HG03103 (cell line): ENCODE data around the gene MTREX.

Experiments used
- ATAC-seq: cut with Tn5 transposase; IDR thresholded peaks from one replicate; pipeline ENCODE4 v1.9.1; 2021; ENCODE audit warnings: low read depth; ENCODE audit not compliant: unreplicated experiment

MTREX gene

GRCh38 chr5:55324006-55324405 is 16.2 kb downstream of the MTREX start:
- ATAC-seq: no peak

DNA sequence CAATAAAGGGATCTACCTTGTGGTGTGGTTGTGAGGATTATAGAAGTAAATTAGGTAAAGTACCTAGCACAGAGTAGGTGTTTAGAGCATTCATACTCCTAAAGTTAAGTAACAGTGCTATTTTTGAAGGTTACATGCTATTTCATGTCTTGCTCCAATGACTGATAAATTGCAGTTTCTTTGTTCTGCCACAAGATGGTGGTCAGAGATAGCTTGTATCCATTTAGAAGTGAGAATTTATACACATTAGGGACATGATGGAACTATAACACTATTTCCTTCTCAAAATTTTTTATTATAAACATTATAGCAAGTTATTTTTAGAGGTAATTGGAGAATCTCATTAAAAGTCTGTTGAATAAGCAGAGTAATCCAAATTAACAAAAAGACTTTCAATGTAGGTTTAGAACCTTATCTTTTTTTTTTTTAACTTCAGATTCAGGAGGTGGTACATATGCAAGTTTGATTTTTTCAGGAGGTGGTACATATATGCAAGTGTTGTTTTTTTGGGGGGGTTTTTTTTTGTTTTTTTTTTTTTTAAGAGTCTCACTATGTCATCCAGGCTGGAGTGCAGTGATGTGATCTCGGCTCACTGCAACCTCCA is 17.1 kb downstream of the MTREX start:
- no peak for ATAC-seq

- ATAC-seq: no peak
Measured at GRCh38 chr5:55325621-55326020, 17.8 kb downstream of the MTREX start.

DNA sequence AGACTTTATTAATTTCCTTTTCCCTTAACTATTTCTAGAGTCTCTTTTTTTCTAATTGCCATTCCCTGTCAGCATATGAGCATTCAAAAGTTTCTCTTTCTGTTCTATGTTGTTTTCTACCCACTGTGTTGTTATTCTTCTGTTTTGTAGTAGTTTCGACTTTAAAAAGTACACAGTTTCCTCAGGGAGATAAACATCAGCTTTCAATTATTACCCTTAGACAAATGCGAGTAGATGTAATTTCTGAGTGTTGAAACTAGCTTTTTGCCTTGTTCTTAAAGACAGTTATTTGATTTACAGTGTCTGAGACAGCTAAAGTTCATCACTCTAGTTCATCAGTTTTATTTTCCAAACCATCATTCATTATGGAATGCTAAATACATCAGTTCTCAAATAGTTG is 19.5 kb downstream of the MTREX start:
- no peak for ATAC-seq

DNA sequence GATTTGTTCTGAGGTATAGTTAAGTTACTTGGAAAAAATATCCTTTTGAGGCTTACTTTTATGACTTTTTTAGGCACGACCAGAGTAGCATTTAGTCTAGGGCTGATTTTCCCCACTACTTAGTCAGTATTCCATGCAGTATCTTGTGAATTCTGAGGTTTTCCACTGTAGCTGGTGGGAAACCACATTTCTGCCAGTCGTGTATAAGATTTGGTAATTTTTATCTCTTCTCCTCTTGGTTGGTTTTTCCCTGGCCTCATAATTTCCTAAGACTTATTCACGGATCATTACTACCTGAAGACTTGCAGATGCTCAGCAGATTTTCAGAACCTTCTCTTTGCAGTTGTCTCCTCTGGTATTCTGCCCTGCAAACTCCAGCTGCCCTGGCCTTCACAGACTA is 23.5 kb downstream of the MTREX start:
- ATAC-seq: no peak

DNA sequence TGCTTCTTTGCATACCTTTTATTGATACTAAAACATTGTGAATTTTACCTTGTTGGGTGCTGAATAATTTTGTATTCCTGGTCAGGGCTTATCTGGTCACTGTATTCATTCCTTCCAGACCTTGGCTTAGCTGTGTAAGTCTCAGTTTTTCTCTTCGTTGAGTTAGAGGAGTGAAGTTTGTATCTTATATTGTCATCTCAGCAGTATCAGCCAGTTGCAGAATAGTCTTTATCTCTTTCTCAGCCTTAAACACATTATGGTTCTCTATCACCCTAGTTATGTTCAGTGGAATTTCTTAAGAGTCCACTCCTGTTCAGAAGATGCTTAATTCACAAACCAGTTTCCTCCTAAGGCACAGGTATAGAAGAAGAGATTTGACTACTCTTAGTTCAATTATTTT is 25.2 kb downstream of the MTREX start:
- ATAC-seq: no peak

- no peak for ATAC-seq
Measured at GRCh38 chr5:55333811-55334210, 26.0 kb downstream of the MTREX start.

DNA sequence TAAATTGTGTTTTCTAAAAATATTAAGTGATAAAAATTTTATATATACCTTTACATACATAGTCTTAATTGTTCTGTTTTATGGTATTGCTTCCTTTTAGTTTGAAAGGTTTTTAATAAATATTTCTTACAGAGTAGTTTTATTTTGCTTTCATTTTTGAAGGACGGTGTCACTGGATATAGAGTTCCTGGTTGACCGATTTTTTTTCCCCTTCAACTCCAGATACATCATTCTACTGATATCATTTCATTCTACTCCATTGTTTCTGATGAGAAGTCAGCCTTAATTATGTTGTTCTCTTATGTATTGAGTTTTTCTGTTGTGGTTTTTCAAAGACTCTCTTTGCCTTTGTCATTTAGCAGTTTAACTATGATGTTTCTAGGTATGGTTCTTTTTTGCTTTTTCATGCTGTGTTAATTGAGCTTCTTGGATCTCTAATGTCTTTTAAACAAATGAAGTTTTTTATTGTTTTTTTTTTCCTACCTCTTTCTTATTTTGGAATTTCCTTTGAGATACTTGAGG is 30.4 kb downstream of the MTREX start:
- no peak for ATAC-seq

DNA sequence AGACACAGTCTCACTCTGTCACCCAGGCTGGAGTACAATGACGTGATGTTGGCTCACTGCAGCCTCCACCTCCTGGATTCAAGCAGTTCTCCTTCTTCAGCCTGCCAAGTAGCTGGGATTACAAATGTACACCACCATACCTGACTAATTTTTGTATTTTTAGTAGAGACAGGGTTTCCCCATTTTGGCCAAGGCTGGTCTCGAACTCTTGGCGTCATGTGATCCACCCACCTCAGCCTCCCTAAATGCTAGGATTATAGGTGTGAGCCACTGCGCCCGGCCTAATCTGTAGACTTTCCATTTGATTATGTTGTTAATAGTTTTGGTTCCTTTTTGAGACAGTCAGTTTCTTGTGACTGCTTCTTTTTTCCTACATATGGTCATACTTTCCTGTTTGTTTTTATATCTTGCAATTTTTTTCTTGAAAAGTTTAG is 31.0 kb downstream of the MTREX start:
- peak; percentile 68 for ATAC-seq

DNA sequence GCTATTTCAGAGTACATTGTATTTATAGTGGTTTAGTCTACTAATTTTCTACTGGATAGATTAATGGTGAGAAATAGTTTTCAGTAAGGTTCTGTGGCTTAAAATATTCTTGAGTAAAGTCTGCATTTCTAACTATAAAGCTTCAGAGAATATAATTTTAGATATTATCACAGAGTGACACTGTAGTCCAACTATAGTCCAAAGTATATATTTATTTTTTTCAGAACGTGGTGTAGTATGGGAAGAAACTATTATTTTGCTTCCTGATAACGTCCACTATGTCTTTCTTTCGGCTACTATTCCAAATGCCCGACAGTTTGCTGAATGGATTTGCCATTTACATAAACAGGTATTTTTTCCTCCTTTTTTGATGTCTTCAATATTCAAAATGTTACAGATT is 35.3 kb downstream of the MTREX start:
- no peak for ATAC-seq

DNA sequence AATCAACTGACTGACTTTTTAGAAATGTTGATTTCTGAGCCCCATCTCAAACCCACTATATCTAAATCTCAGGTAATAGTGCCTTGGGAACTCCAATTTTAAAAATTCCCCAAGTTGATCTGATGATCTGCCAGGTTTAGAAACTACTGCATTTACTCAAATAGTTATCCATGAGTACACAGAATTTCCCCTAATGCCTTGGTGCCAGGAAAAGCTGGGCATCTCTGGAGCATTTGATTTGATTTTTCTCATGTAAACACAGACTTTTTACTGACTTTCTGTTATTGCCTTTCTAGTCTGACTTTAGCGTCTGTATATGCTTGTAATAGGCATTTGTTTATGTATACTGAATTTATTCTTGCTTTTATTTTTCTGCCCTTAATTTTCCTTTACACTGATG is 35.8 kb downstream of the MTREX start:
- no peak for ATAC-seq

GRCh38 chr5:55344392-55344992 is 36.7 kb downstream of the MTREX start:
- no peak for ATAC-seq

DNA sequence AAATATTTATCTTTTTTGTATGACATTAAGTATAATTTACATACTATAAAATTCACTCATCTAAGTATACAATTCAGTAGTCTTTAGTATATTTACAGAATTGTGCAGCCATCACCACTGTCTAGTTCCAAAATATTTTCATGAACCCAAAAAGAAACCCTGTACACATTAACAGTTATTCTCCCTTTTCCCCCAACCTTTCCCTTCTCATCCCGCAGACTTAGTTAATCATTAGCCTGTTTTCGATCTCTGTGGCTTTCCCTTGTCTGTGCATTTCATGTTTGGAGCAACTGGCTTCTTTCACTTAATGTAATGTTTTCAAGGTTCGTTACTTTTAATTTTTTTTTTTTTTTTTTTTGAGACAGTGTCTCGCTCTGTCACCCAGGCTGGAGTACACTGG is 37.5 kb downstream of the MTREX start:
- ATAC-seq: no peak

DNA sequence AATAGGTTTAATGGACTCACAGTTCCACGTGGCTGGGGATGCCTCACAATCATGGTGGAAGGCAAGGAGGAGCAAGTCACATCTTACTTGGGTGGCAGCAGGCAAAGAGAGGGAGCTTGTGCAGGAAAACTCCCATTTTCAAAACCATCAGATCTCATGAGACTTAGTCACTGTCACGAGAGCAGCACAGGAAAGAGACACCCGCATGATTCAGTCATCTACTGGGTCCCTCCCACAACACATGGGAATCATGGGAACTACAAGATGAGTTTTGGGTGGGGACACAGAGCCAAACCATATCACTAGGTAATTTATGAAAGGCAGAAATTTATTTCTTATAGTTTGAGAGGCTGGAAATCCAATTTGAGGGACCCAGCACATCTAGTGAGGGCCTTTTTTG is 40.0 kb downstream of the MTREX start:
- ATAC-seq: no peak

- ATAC-seq: no peak
Measured at GRCh38 chr5:55350754-55351153, 43.0 kb downstream of the MTREX start.

- no peak for ATAC-seq
Measured at GRCh38 chr5:55356896-55357295, 49.1 kb downstream of the MTREX start.

DNA sequence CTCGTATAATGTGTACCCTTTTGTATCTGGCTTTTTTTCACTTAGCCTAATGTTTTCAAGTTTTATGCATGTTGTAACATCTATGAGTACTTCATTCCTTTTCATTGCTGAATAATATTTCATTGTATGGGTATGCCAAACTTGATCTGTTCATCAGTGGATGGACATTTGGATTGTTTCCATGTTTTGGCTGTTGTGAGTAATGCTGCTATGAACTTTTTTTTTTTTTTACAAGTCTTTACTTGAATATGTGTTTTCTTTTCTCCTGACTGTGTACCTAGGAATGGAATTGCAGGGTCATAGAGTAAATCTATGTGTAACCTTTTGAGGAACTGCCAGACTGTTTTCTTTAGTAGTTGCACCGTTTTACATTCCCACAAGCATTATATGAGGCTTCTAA is 52.4 kb downstream of the MTREX start:
- ATAC-seq: no peak

GRCh38 chr5:55363856-55364255 is 56.1 kb downstream of the MTREX start:
- no peak for ATAC-seq

DNA sequence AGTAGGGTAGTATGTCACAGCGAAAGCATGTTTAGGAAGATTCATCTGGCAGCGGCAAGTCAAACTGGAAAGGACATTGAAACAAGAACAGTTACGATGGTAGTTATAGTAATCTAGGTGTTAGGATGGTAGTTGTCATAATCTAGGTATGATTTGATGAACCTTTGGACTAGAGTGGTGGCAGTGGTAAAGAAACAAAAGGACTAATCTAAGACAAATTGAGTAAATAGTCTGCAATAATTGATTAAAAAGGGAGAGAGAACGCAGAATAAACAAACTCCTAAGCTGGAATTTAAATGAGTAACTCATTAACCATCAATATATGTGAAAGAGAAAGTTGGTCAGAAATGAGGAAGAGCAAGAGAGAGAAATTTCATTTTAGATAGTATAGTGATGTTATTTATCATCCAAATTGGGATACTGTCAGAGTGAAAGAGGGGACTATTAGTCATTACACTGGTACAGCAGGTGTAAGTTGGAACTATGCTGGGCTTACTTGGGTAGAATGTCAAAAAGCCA is 56.8 kb downstream of the MTREX start:
- ATAC-seq: peak; percentile 95

DNA sequence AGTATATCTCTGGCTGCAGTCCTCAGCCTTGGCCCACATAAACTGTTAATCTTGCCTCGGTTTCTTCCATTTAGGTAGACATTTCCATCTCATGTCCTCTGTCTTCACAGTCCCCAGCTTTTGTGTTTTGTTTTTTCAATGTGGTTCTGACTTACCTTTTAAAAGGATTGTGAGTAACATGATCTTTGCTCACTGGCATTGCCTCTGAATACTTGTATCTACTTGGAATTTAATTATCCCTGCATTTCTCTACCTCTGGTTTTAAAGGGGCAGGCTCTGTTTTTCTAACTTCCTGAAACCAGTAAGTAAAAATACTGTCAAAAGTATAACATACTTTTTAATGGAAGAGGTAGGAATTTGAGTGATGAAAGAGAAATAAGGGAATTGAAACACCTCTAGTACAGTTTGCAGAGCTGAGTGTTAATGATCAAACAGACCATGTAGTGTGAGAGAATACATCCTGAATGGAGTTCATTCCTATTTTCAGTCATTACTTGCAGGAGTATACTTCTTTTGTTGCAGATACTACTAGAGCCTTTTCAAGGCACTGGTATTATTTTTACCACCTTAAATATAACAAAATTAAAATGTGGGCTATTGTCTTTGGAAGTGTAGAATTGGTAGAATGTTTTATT is 62.6 kb downstream of the MTREX start:
- ATAC-seq: no peak

GRCh38 chr5:55371145-55371544 is 63.4 kb downstream of the MTREX start:
- ATAC-seq: no peak
